HepG2 (cell line): ENCODE measurements around the gene ANKRD37. TPM values are rescaled to one million over a fixed set of nuclear protein-coding genes. Genes with fewer than 3 reads are reported as not detected.

Source experiments
- CCAR2 ChIP-seq: fragments of 200-400 bp; formaldehyde crosslinking; optimal IDR thresholded peaks from 2 replicates; pipeline ENCODE3; 2018; ENCODE audit warnings: low read depth, mild to moderate bottlenecking, low read length, moderate library complexity
- EZH2 ChIP-seq: conservative IDR thresholded peaks from 2 replicates; pipeline ENCODE4 v1.6.1; 2012; ENCODE audit warnings: mild to moderate bottlenecking, low read depth, low read length, moderate library complexity
- FOXM1 ChIP-seq: sonication (generic); formaldehyde crosslinking; IDR thresholded peaks from 2 replicates; pipeline ENCODE4 v1.5.0; 2020; ENCODE audit warnings: missing genetic modification reagents
- GMEB1 ChIP-seq: sonication (generic); formaldehyde crosslinking; IDR thresholded peaks from 2 replicates; pipeline ENCODE4 v1.5.1; 2020; ENCODE audit warnings: missing genetic modification reagents, mild to moderate bottlenecking, borderline replicate concordance
- GMEB2 ChIP-seq: IDR thresholded peaks from 2 replicates; pipeline ENCODE4 v1.6.1; 2016; ENCODE audit warnings: missing biosample characterization, missing genetic modification reagents, low read depth
- HOXA7 ChIP-seq: sonication (generic); formaldehyde crosslinking; IDR thresholded peaks from 2 replicates; pipeline ENCODE4 v1.8.1; 2022; ENCODE audit warnings: mild to moderate bottlenecking, missing genetic modification reagents, moderate library complexity
- IRF1 ChIP-seq: sonication (generic); formaldehyde crosslinking; IDR thresholded peaks from 2 replicates; pipeline ENCODE4 v1.4.0; 2020; ENCODE audit warnings: low read depth, mild to moderate bottlenecking, missing genetic modification reagents
- MIER2 ChIP-seq: IDR thresholded peaks from 2 replicates; pipeline ENCODE4 v1.6.1; 2016; ENCODE audit warnings: missing biosample characterization, missing genetic modification reagents
- NFE2 ChIP-seq: sonication (generic); formaldehyde crosslinking; IDR thresholded peaks from 2 replicates; pipeline ENCODE4 v1.4.0; 2020; ENCODE audit warnings: missing genetic modification reagents
- PHF5A ChIP-seq: IDR thresholded peaks from one replicate; pipeline ENCODE4 v1.6.1; 2018; ENCODE audit warnings: low read depth, missing genetic modification reagents; ENCODE audit not compliant: unreplicated experiment
- REL ChIP-seq: sonication (generic); formaldehyde crosslinking; conservative IDR thresholded peaks from 2 replicates; pipeline ENCODE4 v1.8.0; 2022; ENCODE audit warnings: mild to moderate bottlenecking, missing genetic modification reagents, moderate library complexity
- SCMH1 ChIP-seq: sonication (generic); formaldehyde crosslinking; IDR thresholded peaks from 2 replicates; pipeline ENCODE4 v1.9.0; 2021; ENCODE audit warnings: missing genetic modification reagents, mild to moderate bottlenecking, borderline replicate concordance
- SPEN ChIP-seq: sonication (generic); formaldehyde crosslinking; IDR thresholded peaks from 2 replicates; pipeline ENCODE4 v1.5.1; 2020; ENCODE audit warnings: low read depth, mild to moderate bottlenecking, missing genetic modification reagents
- THRA ChIP-seq: sonication (generic); formaldehyde crosslinking; IDR thresholded peaks from 2 replicates; pipeline ENCODE4 v1.4.0; 2020; ENCODE audit warnings: missing genetic modification reagents, borderline replicate concordance
- ZFP91 ChIP-seq: sonication (generic); formaldehyde crosslinking; IDR thresholded peaks from 2 replicates; pipeline ENCODE4 v1.9.0; 2022; ENCODE audit warnings: missing genetic modification reagents, mild to moderate bottlenecking, borderline replicate concordance
- ZMAT5 ChIP-seq: sonication (generic); formaldehyde crosslinking; IDR thresholded peaks from 2 replicates; pipeline ENCODE4 v1.5.0; 2020; ENCODE audit warnings: mild to moderate bottlenecking, low read depth, missing genetic modification reagents, borderline replicate concordance
- ZNF143 ChIP-seq: sonication (generic); formaldehyde crosslinking; IDR thresholded peaks from 2 replicates; pipeline ENCODE4 v1.4.0; 2020; ENCODE audit warnings: missing genetic modification reagents
- ZNF563 ChIP-seq: sonication (generic); formaldehyde crosslinking; IDR thresholded peaks from 2 replicates; pipeline ENCODE4 v1.8.0; 2022; ENCODE audit warnings: mild to moderate bottlenecking, moderate library complexity, missing genetic modification reagents
- ZNF572 ChIP-seq: sonication (generic); formaldehyde crosslinking; IDR thresholded peaks from 2 replicates; pipeline ENCODE4 v1.5.1; 2020; ENCODE audit warnings: mild to moderate bottlenecking, missing genetic modification reagents
- ZNF678 ChIP-seq: sonication (generic); formaldehyde crosslinking; IDR thresholded peaks from 2 replicates; pipeline ENCODE4 v1.4.0; 2020; ENCODE audit warnings: mild to moderate bottlenecking, missing genetic modification reagents
- ZSCAN20 ChIP-seq: sonication (generic); formaldehyde crosslinking; IDR thresholded peaks from 2 replicates; pipeline ENCODE4 v1.4.0; 2020; ENCODE audit warnings: missing genetic modification reagents, mild to moderate bottlenecking, borderline replicate concordance
- polyA plus RNA-seq, 8 experiments: library from polyadenylated mRNA; depleted of rRNA in 3 of 8; stranded (reverse) in 7 of 8; unstranded in 1 of 8; fragments of >200 nt; fragmentation: Illumina TruSeq in 4 of 8; extraction: Trizol in 4 of 8; gene quantifications; 2 replicates each; pipeline versions ENCODE4 v1.2.1 to v1.2.3, GENCODE V29; 2011 to 2016; ENCODE audit warnings: low read depth in 4 of 8, missing spikeins in 1 of 8, mixed read lengths in 1 of 8; ENCODE audit not compliant: insufficient read depth in 1 of 8
- total RNA-seq, 5 experiments: library from RNA; depleted of rRNA; stranded (reverse); fragments of >200 nt; fragmentation: Illumina TruSeq; extraction: Trizol; gene quantifications; 2 replicates each; pipeline ENCODE4 v1.2.3, GENCODE V29; 2016; ENCODE audit warnings: low read depth in 1 of 5

The ANKRD37 gene
- total and polyA plus RNA-seq, 2 of the 13 experiments (the other 11 are each of a cell fraction or from before 2014, with no cell fraction given): 2.2 to 51.4 TPM

- TF ChIP-seq REL (CRISPR knock-in tag) (peak; percentile 93), ZSCAN20 (CRISPR knock-in tag) (peak; percentile 70; the same call in 1 of the 2 replicates), ZMAT5 (CRISPR knock-in tag) (no peak), PHF5A (CRISPR knock-in tag) (peak; percentile 65), HOXA7 (no peak), ZNF563 (CRISPR knock-in tag) (peak; percentile 97), ZNF678 (CRISPR knock-in tag) (peak; percentile 83), ZFP91 (CRISPR knock-in tag) (peak; percentile 94), IRF1 (CRISPR knock-in tag) (no peak), ZNF143 (CRISPR knock-in tag) (peak; percentile 79), ZNF572 (no peak), MIER2 (no peak; the same call in 1 of the 2 replicates), CCAR2 (no peak), EZH2 (no peak), NFE2 (no peak), GMEB2 (CRISPR knock-in tag) (peak; percentile 40; the same call in 1 of the 2 replicates), SPEN (CRISPR knock-in tag) (peak; percentile 61; the same call in 1 of the 2 replicates), FOXM1 (no peak), SCMH1 (CRISPR knock-in tag) (no peak), GMEB1 (CRISPR knock-in tag) (peak; percentile 91), THRA (no peak; the same call in 1 of the 2 replicates)
Measured at GRCh38 chr4:185395956-185396723, 501 bp upstream of the ANKRD37 start (continued).
